Measurements from ENCODE around the gene UBL7.
"Not testable (repeated sequence)": the region's sequence is repeated elsewhere in the genome, so short reads cannot be mapped to it uniquely, and the experiment has no call there.

Gene UBL7

DNA sequence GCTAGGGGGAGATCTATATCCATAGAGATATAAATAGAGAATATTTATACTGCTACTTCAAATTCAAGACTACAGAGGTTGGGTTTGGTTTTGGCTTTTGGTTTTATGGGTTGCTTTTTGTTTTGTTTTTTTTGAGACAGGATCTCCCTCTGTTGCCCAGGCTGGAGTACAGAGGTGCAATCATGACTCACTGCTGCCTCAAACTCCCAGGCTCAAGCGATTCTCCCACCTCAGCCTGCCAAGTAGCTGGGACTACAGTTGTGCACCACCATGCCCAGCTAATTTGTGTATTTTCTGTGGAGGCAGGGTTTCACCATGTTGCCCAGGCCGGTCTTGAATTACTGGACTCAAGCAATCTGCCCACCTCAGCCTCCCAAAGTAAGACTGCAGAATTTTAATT is 3.9 kb upstream of the UBL7 start:
- DNase-seq (ENCODE audit: extremely low spot score, insufficient read length, low read depth) (no peak), FAIRE-seq (no peak)

DNA sequence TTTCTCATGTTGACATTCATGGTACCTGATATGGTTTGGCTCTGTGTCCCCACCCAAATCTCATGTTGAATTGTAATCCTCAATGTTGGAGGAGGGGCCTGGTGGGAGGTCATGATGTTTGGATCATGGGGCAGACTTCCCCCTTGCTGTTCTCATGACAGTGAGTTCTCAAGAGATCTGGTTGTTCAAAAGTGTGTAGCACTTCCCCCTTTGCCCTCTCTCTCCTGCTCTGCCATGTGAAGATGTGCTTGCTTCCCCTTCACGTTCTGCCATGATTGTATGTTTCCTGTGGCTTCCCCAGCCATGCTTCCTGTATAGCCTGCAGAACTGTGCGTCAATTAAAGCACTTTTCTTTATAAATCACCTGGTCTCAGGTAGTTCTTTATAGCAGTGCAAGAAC is 3.3 kb upstream of the UBL7 start:
- peak; percentile 56 for FAIRE-seq

DNA sequence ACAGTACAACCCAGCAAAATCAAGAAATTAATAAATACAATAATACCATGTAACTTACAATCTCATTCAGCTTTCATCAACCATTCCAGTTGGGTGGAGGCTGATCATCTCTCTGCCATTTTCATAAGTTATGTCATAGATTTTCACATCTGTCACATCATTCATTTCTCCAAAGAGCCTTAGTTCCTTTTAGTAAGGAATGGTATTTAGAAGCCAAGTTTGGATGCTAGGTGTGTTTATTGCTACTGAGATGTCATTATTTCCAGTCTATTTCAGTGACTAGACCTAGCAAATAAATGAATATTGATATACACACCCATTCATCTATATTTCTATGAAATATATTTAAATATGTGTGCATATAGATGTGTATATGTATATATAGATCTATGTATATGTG is 2.7 kb upstream of the UBL7 start:
- no peak for DNase-seq (ENCODE audit: extremely low spot score, insufficient read length, low read depth)
- FAIRE-seq, result no peak

More for the DNA sequence above, 3.3 kb upstream of the UBL7 start:
- DNase-seq (ENCODE audit: extremely low spot score, insufficient read length, low read depth), result no peak

DNA sequence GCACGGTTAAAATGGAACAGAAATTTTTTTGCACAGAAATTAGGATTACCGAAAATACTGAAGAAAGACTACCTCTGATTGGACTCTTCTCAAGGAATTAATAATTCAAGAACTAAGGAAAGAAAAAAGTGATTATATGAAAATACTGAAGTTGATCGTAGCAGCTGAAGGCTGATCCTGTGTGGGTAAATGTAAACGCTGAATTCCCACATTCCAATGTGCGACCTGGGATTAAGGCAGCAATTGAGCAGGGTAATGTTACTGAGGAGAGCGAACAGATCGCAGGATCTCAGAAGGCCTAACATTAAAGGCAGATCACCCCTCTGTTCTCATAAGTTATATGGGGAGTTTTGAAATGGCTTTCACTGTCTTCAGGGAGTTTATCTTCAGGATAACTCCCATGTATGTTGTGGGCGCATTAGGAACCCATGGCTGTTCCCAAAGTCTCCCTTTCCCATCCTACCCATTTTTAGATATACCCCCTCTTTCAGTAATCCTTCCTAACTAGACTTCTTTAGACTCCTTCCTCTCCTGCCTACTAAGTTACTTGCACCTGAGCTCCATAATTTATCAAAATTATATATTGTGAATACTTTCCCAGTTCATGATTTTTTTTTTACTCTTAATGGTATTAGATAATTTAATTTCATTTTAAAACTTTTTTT is 1.0 kb upstream of the UBL7 start:
- no peak for DNase-seq (ENCODE audit: extremely low spot score, insufficient read length, low read depth)
- peak; percentile 29 for FAIRE-seq

DNA sequence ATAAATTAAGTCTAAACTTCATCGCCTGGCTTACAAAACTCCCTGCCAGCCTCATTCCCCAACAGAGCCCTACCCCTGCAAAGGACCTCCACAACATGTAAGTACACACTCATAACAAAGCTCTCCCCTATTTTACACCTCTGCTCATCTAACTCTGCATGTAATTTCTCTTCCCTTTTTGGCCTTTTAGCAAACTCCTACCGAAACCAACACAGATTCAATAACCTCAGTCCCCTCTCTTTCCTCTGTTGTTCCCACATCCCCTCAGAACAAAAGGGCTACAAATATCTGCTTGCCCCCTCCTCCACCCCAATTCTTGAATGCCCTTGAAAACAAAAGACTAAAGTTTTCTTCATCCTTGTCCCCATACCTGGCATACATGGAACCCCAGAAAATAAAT is 662 bp downstream of the UBL7 start:
- FAIRE-seq (peak; percentile 60), DNase-seq (ENCODE audit: extremely low spot score, insufficient read length, low read depth) (no peak)

DNA sequence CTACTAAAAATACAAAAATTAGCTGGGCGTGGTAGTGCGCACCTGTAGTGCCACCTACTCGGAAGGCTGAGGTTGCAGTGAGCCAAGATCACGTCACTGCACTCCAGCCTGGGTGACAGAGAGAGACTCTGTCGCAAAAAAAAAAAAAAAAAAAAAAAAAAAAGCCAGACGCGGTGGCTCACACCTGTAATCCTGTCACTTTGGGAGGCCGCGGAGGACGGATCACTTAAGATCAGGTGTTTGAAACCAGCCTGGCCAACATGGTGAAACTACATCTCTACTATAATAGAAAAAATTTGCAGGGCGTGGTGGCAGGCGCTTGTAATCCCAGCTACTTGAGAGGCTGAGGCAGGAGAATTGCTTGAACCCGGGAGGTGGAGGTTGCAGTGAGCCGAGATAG is 1.2 kb downstream of the UBL7 start:
- not testable (repeated sequence) for FAIRE-seq; DNase-seq (ENCODE audit: extremely low spot score, insufficient read length, low read depth)

DNA sequence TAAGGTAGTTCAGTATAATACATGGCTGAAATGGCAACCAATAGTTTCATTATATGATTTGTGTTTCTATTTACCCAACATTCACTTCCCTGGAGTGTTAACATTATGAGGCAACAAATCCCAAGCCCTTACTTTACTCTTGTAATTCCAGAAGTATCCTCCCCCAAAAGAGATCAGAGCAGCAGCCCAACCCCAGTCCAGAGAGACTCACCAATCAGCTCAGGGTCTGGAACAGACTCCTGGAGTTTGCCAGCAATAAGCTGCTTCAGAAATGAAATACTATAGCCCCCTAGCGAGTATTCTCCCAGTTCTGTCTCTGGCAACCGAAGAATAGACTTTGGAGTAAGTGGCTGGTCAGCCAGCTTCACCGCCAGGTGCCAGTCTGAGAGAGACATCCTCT is 2.5 kb downstream of the UBL7 start:
- FAIRE-seq, result no peak
- no peak for DNase-seq (ENCODE audit: extremely low spot score, insufficient read length, low read depth)

DNA sequence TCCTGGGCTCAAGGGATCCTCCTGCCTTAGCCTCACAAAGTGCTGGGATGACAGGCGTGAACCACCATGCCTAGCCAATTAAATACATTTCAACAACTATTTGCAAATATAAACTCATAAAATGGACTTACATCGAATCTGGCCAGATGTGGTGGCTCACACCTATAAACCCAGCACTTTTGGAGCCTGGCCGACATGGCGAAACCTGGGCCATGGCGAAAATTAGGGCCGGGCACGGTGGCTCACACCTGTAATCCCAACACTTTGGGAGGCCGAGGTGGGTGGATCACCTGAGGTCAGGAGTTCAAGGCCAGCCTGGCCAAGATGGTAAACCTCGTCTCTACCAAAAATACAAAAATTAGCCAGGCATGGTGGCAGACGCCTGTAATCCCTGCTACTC is 3.9 kb downstream of the UBL7 start:
- not testable (repeated sequence) for DNase-seq (ENCODE audit: extremely low spot score, insufficient read length, low read depth); FAIRE-seq

DNA sequence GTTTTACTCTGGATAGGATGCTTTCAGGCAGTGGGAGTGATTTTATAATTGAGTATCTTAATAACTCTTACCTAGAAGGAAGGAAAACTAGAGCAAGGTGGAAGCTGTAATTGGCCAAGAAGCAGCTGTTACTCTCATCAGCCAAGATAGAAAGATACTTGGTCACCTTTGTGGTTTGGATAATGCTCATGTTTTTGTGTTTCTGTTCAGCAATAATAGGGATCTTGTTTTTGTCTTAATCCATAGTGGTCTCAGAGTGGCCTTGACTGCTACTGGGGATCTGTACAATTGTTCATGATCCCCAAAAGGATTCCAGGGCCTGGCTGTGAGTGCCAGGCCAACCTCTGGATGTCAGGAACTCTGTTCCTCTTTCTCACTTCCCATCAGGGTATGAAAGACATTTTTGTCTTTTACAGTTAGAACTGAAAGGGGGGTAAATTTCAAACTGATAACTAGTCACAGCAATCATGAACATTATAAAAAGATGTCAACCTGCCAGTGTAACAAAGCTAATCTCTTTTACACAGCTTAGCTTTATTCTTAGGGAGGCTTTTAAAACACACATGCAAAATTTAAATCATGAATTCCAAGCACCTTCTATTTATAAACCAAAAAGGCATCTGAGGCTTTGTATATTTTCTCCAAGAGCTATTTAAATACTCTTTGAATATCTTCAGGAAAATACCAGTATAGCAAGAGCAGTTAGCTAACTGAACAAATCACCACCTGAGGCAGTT is 6.0 kb downstream of the UBL7 start:
- FAIRE-seq, result peak; percentile 56
- DNase-seq (ENCODE audit: extremely low spot score, insufficient read length, low read depth), result no peak

DNA sequence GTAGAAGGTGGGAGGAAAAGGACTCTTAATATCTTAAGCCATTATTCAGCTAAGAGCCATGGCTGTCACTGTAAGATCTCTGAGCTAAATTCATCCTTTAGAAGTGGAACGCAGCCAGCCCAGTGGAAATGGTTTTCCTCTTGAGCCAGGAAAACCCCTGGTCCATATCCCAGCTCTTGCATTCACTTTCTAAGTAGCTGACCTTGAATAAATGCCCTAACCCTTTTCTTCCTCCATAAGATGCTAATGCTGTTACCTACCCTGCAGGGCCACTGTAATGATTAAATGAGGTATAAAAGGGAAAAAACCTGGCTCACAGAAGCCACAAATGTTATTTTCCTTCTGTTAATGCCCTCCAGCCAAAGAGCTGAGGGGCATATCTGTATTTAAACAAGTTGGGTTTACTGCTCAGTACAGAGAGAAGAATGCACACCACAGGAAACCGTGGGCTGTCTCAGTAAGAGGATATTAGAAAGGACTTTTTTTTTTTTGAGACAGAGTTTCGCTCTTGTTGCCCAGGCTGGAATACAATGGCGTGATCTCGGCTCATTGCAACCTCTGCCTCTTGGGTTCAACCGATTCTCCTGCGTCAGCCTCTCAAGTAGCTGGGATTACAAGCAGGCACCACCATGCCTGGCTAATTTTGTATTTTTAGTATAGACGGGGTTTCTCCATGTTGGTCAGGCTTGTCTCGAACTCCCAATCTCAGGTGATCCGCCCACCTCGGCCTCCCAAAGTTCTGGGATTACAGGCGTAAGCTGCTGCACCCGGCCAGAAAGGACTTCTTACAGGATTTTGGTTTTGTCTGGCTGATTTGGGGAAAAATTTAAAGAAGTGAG is 6.8 kb downstream of the UBL7 start:
- FAIRE-seq, result no peak
- no peak for DNase-seq (ENCODE audit: extremely low spot score, insufficient read length, low read depth)

DNA sequence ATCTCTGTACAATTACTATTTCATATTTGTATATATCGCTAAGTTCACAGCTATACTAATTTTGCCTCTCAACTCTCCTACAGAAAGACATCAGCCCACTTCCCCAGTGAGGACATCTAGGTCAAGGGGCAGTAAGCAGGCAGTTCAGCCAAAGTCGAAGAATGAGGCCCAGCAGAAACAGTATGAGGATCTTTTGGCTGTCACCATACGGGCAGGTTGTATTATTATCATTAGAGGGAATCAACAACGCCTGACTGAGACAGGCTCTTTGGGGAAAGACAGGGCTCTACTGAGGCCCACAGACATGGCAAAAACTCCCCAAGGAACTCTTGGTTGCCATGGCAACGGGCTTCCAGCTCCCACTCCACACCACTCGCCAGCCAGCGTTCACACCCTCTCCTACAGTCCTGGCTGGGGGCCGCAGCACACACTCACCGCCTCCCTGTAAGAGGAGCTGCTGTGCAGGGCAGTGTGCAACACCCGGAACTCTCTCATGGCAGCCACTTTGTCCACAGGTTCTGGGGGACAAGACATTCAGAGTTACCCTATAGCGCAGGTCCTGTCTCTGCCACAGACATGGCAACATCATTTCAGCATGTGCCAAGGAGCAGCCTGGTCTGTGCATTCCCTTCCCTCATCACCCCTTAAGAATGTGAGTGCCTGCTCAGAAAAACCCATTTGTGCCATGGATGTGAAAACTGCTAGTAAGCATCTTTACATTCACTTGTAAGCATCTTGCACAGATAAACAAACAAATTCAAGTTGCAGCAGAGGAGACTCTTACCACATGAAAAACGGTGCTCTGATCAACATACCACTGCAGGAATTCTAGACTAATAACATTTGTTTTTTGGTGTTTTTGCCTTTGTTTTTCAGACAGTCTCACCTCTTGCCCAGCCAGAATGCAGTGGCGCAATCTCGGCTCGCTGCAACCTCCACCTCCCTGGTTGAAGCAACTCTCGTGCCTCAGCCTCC is 8.8 kb downstream of the UBL7 start:
- FAIRE-seq (no peak), DNase-seq (ENCODE audit: extremely low spot score, insufficient read length, low read depth) (no peak)

DNA sequence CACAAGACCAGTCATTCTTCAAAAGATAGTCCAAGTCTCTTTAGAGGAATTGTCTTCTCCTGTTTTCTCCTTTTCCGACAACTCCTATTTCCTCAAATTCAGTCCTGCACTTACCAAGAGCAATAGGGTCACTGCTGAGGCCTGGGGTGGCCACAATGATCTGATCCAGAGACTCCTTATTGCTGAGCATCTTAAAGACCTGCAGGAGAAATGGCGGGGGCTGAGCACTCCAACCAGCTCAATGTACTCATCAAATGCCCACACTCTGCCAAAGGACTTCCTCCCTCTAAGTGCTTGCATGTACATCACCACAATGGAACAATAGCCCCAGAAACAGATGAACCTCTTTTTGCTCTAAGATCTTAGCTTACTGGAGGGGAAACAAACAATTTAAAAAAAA is 9.6 kb downstream of the UBL7 start:
- DNase-seq (ENCODE audit: extremely low spot score, insufficient read length, low read depth) (no peak), FAIRE-seq (no peak)

DNA sequence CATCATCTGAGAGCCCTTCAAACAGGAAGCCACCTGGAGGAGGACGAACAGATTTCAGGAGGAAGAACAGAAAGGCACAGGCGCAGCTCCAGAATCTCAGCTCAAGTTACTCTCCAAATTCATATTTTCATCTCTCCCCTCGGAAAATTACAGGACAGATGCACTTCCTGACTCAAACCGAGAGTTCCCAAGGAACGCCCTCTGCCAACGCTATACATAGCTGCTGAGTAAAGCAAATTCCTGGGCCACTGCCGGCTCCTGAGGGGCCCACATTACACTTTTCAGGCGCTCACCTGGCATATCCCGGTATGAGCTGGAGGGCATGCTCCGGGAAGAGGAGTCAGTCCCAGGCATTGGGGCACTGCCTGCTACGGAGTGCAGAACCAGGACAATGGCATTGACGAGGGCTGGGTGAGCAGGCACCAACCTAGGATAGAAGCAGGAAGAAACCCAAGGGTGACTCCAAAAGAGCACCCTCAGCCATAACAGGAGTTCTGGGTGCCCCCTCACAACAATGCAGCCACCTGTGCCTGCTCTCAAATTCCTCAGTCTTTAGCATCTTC is 11.2 kb downstream of the UBL7 start:
- no peak for DNase-seq (ENCODE audit: extremely low spot score, insufficient read length, low read depth)
- no peak for FAIRE-seq

DNA sequence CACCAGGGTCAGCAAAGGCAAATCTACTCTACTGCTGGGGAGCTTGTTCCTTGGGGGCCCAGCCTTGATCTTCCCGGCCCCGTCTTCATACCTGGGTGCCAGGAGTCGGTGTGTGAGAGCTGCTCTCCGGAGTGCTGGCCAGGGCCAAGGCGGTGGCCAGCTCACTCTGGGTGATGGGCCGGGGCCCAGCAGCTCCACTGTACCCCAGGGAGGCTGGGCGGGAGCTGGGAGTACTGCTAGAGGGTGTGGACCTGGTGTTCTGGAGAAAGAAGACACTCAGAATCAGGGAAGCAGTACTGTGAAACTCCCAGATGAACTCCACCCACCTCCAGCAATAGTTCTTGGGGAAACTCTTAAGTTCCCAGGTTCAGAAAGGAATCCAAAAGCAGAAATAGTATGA is 11.9 kb downstream of the UBL7 start:
- no peak for FAIRE-seq
- DNase-seq (ENCODE audit: extremely low spot score, insufficient read length, low read depth), result no peak

DNA sequence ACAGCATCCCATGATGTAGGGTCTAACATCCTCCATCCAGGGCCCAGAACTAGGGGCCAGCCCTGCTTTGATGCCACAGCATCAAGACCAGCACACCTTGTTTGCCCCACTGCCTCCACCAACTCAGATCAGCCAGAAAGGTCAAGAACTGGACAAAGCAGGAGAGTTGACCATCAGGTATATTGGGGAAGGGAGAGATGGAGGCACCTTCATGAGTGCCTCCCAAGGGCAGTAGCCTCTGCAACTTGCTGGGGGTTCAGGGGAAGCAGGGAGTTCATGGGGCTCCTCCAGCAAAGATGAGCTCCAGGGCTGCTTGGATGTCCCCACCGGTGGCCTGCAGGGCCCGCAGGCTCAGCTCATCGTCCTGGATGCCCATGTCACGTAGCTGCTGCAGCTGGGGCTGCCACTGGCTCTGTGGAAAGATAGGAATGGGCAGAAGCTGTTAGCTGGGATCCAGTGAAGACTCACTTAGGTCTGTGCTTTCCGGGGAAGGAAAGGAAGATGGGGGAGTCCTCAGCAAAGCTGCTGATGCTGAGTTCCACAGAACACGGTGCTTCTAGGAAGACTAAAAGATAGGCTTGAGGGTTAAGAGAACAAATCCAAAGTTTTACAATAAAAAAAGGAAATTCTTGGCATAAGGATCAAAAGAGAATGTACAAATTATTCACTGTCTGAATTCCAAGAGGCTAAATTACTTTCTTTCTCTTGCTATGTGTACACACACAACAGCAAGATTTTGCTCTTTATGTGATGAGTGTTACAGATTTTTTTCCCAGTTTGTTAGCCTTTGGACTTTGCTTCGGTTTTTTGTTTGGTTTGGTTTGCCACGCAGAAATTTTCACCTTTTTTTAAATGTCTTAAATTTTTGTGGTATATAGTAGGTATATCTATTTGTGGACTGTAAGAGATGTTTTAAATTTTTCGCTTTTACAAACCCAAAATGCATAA is 14.9 kb downstream of the UBL7 start:
- DNase-seq (ENCODE audit: extremely low spot score, insufficient read length, low read depth) (no peak), FAIRE-seq (no peak)

DNA sequence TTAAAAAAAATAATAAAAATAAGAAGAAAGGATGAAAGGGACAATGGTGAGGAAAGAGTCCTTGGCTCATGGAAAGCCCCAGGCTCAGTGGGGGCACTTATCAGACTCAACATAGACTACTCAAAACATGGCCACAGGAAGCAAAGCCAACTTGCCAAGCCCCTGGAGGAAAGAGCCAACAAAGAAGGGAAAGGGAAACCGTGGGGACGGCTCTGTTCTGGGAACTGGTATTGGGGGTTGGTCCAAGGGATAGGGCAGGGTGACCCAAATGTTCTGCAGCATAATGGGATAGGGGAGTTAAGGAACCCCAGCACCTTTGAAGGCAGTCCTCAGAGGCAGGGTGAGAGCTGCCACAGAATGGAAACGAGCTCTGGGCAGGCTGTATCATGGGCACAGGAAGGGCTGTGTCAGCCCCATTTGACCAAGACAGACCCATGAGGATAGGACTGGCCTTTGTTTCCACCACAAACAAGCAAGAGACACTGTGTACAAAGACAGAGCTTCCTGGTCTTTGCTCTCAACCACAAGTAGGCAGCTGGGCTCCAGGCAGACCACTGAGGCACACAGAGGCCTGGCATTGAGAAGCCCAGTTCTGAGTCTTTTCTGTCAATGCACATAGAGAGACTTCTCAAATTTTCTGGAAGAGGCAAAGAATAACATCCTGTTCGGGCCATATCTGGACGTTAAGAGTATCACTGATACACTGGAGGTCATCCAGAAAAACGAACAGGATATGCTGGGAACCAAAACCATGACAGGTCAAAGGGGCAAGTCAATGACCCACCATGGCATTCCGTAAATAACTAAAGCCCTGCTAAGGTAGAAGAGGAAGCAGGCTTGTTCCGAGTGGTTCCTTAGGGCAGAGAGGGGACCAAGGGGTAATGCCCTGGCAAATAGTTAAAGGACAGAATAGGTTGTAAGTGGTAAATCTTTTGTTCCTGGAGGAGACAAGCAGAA is 16.6 kb downstream of the UBL7 start:
- no peak for FAIRE-seq
- no peak for DNase-seq (ENCODE audit: extremely low spot score, insufficient read length, low read depth)
